ENCODE data around the gene KRTAP12-3. TPM values are rescaled to one million over a fixed set of nuclear protein-coding genes. Genes with fewer than 3 reads are reported as not detected.

KRTAP12-3 gene
- total RNA-seq, 1 experiment from 2014 or later: not detected

- TF ChIP-seq IRF1 (CRISPR knock-in tag; IDR thresholded peaks at IDR 0.05): 0 out of 2 replicates have a peak, but pooled peaks have one; percentile 19
- no peak for TF ChIP-seq ESRRA (CRISPR knock-in tag; IDR thresholded peaks at IDR 0.05; ENCODE audit: borderline replicate concordance)
These were observed 48.4 kb downstream of the KRTAP12-3 start (continued) for GRCh38 chr21:44706026-44706705.

DNA sequence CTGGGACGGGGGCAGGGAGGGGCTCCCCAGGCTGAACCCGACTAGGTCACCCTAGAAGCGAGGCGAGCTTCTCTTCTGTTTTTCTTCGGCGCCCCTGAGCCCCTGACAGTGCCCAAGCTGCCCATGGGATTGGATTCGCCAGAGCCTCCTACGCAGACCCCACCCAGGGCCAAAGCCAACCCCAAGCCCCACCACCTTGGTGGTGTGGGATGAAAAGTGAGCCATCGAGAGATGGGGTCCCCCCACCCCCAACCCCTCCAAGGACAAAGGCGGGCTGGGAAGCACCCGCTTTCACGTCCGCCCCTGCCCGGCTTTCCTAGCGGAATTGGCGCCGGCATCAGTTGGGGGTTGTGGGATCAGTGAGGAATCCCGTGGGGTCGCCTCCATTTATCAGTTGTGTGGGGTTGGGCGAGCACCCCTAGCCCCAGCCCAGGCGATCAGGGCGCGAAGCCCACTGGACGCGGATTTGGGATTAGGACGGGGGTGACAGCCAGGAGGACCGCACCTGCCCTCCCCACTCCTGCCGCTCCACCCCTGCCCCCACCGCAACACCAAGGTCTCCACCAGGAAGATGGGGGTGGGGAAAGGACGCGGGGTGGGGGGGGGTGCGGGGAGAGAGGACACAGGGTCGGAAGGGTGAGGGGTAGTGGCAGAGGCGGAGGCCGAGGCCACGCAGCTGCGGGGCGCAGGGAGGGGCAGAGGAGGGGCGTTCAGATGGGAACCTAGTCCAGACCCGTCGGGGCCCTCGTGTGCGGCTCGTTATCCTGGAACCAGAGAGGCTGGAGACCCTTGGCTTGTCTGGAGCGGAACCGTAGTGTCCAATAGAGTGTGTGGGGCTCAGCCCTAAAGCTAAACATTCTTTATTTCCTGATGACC lies 49.2 kb downstream of the KRTAP12-3 start:
- Mint-ChIP-seq H3K9me3 (no peaks in the 10 kb centered on the region), H3K27ac (peak overlapping the region; percentile 100), H3K4me3 (peak overlapping the region; percentile 75), H3K36me3 (no peaks in the 10 kb centered on the region), H3K27me3 (ENCODE audit: low read depth) (peaks cover 63% of the 10 kb centered on the region), H3K4me1 (peaks cover 78% of the 10 kb centered on the region)
- POLR2A ChIA-PET: no interaction called here
- no peak for TF ChIP-seq NFATC4 (CRISPR knock-in tag; IDR thresholded peaks at IDR 0.05)
- TF ChIP-seq ATF1 (CRISPR knock-in tag; IDR thresholded peaks at IDR 0.05): no peak
- TF ChIP-seq, protein P1, sequence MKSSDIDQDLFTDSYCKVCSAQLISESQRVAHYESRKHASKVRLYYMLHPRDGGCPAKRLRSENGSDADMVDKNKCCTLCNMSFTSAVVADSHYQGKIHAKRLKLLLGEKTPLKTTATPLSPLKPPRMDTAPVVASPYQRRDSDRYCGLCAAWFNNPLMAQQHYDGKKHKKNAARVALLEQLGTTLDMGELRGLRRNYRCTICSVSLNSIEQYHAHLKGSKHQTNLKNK (CRISPR knock-in tag; IDR thresholded peaks at IDR 0.05): no peak
- TF ChIP-seq CREM (CRISPR knock-in tag; IDR thresholded peaks at IDR 0.05): no peak
- no peak for TF ChIP-seq ZNF512 (CRISPR knock-in tag; IDR thresholded peaks at IDR 0.05; ENCODE audit: borderline replicate concordance)
- no peak for TF ChIP-seq ATF6 (CRISPR knock-in tag; IDR thresholded peaks at IDR 0.05)
- no peak for TF ChIP-seq GTF2I (CRISPR knock-in tag; conservative IDR thresholded peaks at IDR 0.05)
- no peak for TF ChIP-seq NR3C1 (CRISPR knock-in tag; conservative IDR thresholded peaks at IDR 0.05; ENCODE audit: low read depth)
- no peak for TF ChIP-seq SMAD3 (CRISPR knock-in tag; IDR thresholded peaks at IDR 0.05; ENCODE audit: borderline replicate concordance)
- TF ChIP-seq ZNF263 (CRISPR knock-in tag; IDR thresholded peaks at IDR 0.05; ENCODE audit: low read depth): no peak
- TF ChIP-seq FOXJ3 (CRISPR knock-in tag; IDR thresholded peaks at IDR 0.05; ENCODE audit: borderline replicate concordance): no peak
- no peak for DNase-seq (ENCODE audit: low spot score)
- ATAC-seq: peak; percentile 5
- CTCF ChIA-PET: interaction anchor here (1.0 to 1.1 kb wide), 3 partner anchors 9 to 87 kb away, joined by 3 to 6 read pairs (median 4); partner anchors contain the start of gene KRTAP10-12

Other genes with a start within 250 kb of the KRTAP12-3 start
- 4.4 to 5.7 TPM (median 4.7 TPM) in 3 replicates for gene LRRC3, start 202.4 kb upstream of the KRTAP12-3 start, total RNA-seq (2021)
- gene KRTAP10-1, start 117.7 kb upstream of the KRTAP12-3 start, total RNA-seq (2021): not detected in 3 replicates
- 0.16 TPM in 1 of 3 replicates, not detected in the others for gene KRTAP10-2, start 106.4 kb upstream of the KRTAP12-3 start, total RNA-seq (2021)
- gene KRTAP10-3, start 99.1 kb upstream of the KRTAP12-3 start, total RNA-seq (2021): not detected in 3 replicates
- gene KRTAP10-4, start 84.2 kb upstream of the KRTAP12-3 start, total RNA-seq (2021): not detected in 3 replicates
- not detected in 3 replicates for gene KRTAP10-5, start 77.3 kb upstream of the KRTAP12-3 start, total RNA-seq (2021)
- 0.17 TPM in 1 of 3 replicates, not detected in the others for gene KRTAP10-6, start 65.4 kb upstream of the KRTAP12-3 start, total RNA-seq (2021)
- not detected in 3 replicates for gene KRTAP10-7, start 57.3 kb upstream of the KRTAP12-3 start, total RNA-seq (2021)
- not detected in 3 replicates for gene KRTAP10-8, start 45.9 kb upstream of the KRTAP12-3 start, total RNA-seq (2021)
- gene KRTAP10-9, start 30.8 kb upstream of the KRTAP12-3 start, total RNA-seq (2021): not detected in 3 replicates
- not detected in 3 replicates for gene KRTAP10-10, start 20.6 kb upstream of the KRTAP12-3 start, total RNA-seq (2021)
- gene KRTAP10-11, start 11.5 kb upstream of the KRTAP12-3 start, total RNA-seq (2021): not detected in 3 replicates
- gene KRTAP12-4, start 3.3 kb upstream of the KRTAP12-3 start, total RNA-seq (2021): 0.50 TPM in 1 of 3 replicates, not detected in the others
- 0.25 TPM in 1 of 3 replicates, not detected in the others for gene KRTAP12-2, start 9.0 kb downstream of the KRTAP12-3 start, total RNA-seq (2021)
- gene KRTAP12-1, start 24.2 kb downstream of the KRTAP12-3 start, total RNA-seq (2021): 0.63 to 2.5 TPM (median 1.0 TPM) in 3 replicates
- not detected in 3 replicates for gene KRTAP10-12, start 39.2 kb downstream of the KRTAP12-3 start, total RNA-seq (2021)
- 2.1 to 2.9 TPM (median 2.7 TPM) in 3 replicates for gene TSPEAR, start 53.6 kb downstream of the KRTAP12-3 start, total RNA-seq (2021)
- 109 to 117 TPM (median 113 TPM) in 3 replicates for gene UBE2G2, start 143.9 kb downstream of the KRTAP12-3 start, total RNA-seq (2021)
- gene SUMO3, start 160.1 kb downstream of the KRTAP12-3 start, total RNA-seq (2021): 81.7 to 86.3 TPM (median 85.4 TPM) in 3 replicates
- 96.0 to 117 TPM (median 112 TPM) in 3 replicates for gene PTTG1IP, start 215.8 kb downstream of the KRTAP12-3 start, total RNA-seq (2021)

Measured in WTC11 (cell line).